ENCODE data around the gene CFHR1.

Gene CFHR1

GRCh38 chr1:196875935-196876334 lies 56.4 kb downstream of the CFHR1 start:
- H3K4me1 ChIP-seq (ENCODE audit: control insufficient read depth, insufficient read depth, low read length) = no peaks in the 10 kb centered on the region
- no peak overlapping the region for H3K4me3 ChIP-seq (ENCODE audit: low read depth, low read length)
- H3K36me3 ChIP-seq (ENCODE audit: control insufficient read depth, insufficient read depth, low read length) = no peaks in the 10 kb centered on the region
- no peaks in the 10 kb centered on the region for H3K9me3 ChIP-seq (ENCODE audit: control insufficient read depth, insufficient read depth, low read depth, low read length)
- H3K9ac ChIP-seq (ENCODE audit: low read length) = no peak overlapping the region
- no peak overlapping the region for H3K27ac ChIP-seq (ENCODE audit: low read depth, low read length)
- H3K27me3 ChIP-seq (ENCODE audit: control insufficient read depth, insufficient read depth, low read length) = peaks cover 20% of the 10 kb centered on the region

GRCh38 chr1:196877964-196878363 lies 58.4 kb downstream of the CFHR1 start:
- H3K36me3 ChIP-seq (ENCODE audit: control insufficient read depth, insufficient read depth, low read length) = no peaks in the 10 kb centered on the region
- no peaks in the 10 kb centered on the region for H3K4me1 ChIP-seq (ENCODE audit: control insufficient read depth, insufficient read depth, low read length)
- H3K4me3 ChIP-seq (ENCODE audit: low read depth, low read length) = peak overlapping the region; percentile 23
- peaks cover 20% of the 10 kb centered on the region for H3K27me3 ChIP-seq (ENCODE audit: control insufficient read depth, insufficient read depth, low read length)
- H3K9ac ChIP-seq (ENCODE audit: low read length) = no peak overlapping the region
- no peak overlapping the region for H3K27ac ChIP-seq (ENCODE audit: low read depth, low read length)
- H3K9me3 ChIP-seq (ENCODE audit: control insufficient read depth, insufficient read depth, low read depth, low read length) = no peaks in the 10 kb centered on the region
